ENCODE measurements around the gene ATP10A.

GRCh38 chr15:25897658-25898057 is 34.5 kb upstream of the ATP10A start:
- TF ChIP-seq CBX5 (IDR thresholded peaks at IDR 0.05; ENCODE audit: low read depth, low read length) (no peak), POLR2A (IDR thresholded peaks at IDR 0.05; ENCODE audit: control extremely low read depth in 1 of 2, low read depth in 2 of 2, low read length in 2 of 2) (no peak), CTCF (IDR thresholded peaks at IDR 0.05; ENCODE audit: control extremely low read depth in 1 of 3, insufficient read depth in 1 of 3, low read depth in 1 of 3, low read length in 3 of 3) (no peak), FOSL1 (IDR thresholded peaks at IDR 0.05; ENCODE audit: insufficient read depth, low read depth, low read length) (no peak), USF2 (IDR thresholded peaks at IDR 0.05; ENCODE audit: low read length) (no peak), POLR2AphosphoS5 (IDR thresholded peaks at IDR 0.05; ENCODE audit: low read depth, low read length) (no peak)

Data from H1 (cell line).